HCT116 (cell line): ENCODE measurements around the gene LSM14A. TPM values are rescaled to one million over a fixed set of nuclear protein-coding genes. Genes with fewer than 3 reads are reported as not detected.

Experiments
- ATAC-seq: fragments of 200-7000 bp; cut with Tn5 transposase; 2 replicates; pipeline ENCODE4 v1.9.1; 2020; ENCODE audit warnings: mild to moderate bottlenecking, moderate library complexity
- BruUV-seq: library from RNA; stranded (reverse); fragments of 400-500 nt; replicated peaks from 2 replicates; lab custom pipeline; 2021; lab: Mats Ljungman, UMichigan
- CTCF ChIA-PET: fragments of 300-600 bp; sonication (Branson Sonifier 250); formaldehyde crosslinking; loops from one replicate; lab custom pipeline; 2021; ENCODE audit warnings: antibody characterized with exemption; lab: Charles Lee
- POLR2A ChIA-PET: fragments of 300-600, 350-600 bp; sonication (Branson Sonifier 250); formaldehyde crosslinking; loops from one replicate; lab custom pipeline; 2021; ENCODE audit warnings: antibody characterized with exemption; lab: Charles Lee
- RAD21 ChIA-PET, 2 experiments: fragments of 300-600 bp; sonication (Branson Sonifier 250); formaldehyde crosslinking; loops; one replicate each; lab custom pipeline; 2023; ENCODE audit warnings: low total read pairs in 2 of 2; ENCODE audit not compliant: uncharacterized antibody in 2 of 2, unreplicated experiment in 2 of 2, low non-redundant PET in 1 of 2; lab: Charles Lee
- DNase-seq: peaks from one replicate; pipeline ENCODE4 v3.0.0-alpha.2; 2010; ENCODE audit warnings: low read depth, low spot score
- H2AFZ ChIP-seq: fragments of 200-600 bp; shearing (Covaris generic), sonication (generic); 2 replicates; pipeline ENCODE4 v1.6.1; 2017; ENCODE audit warnings: low read depth, mixed run types, mixed read lengths, antibody characterized with exemption, low read length; ENCODE audit not compliant: poor library complexity, severe bottlenecking
- H3K27ac ChIP-seq: 2 replicates; pipeline ENCODE4 v1.5.1; 2012; ENCODE audit warnings: low read depth, low read length
- H3K27me3 ChIP-seq: fragments of 200-600 bp; sonication (generic); 2 replicates; pipeline ENCODE4 v1.6.1; 2016; ENCODE audit warnings: mixed run types, low read length, mixed read lengths; ENCODE audit not compliant: insufficient read depth
- H3K36me3 ChIP-seq, 2 experiments: fragments of 200-500 bp in 1 of 2; fragments of 200-600 bp in 1 of 2; sonication (Bioruptor generic) in 1 of 2; sonication (generic) in 1 of 2; 2 replicates each; pipeline versions ENCODE4 v1.5.1 to v1.6.1; 2014 to 2016; ENCODE audit warnings: low read length in 2 of 2, inconsistent platforms in 1 of 2, mixed read lengths in 1 of 2, mixed run types in 1 of 2; ENCODE audit not compliant: insufficient read depth in 2 of 2, control insufficient read depth in 1 of 2
- H3K4me1 ChIP-seq, 2 experiments: fragments of 200-600 bp in 1 of 2; sonication (generic) in 1 of 2; 2 replicates each; pipeline versions ENCODE4 v1.5.1 to v1.6.1; 2012 to 2017; ENCODE audit warnings: low read length in 2 of 2, inconsistent platforms in 1 of 2, mild to moderate bottlenecking in 1 of 2, mixed read lengths in 1 of 2, mixed run types in 1 of 2, moderate library complexity in 1 of 2; ENCODE audit not compliant: insufficient read depth in 2 of 2, control insufficient read depth in 1 of 2
- H3K4me2 ChIP-seq: fragments of 200-600 bp; sonication (generic); 2 replicates; pipeline ENCODE4 v1.6.1; 2017; ENCODE audit warnings: mixed run types, low read length, mixed read lengths
- H3K4me3 ChIP-seq, 2 experiments: fragments of 200-600 bp in 1 of 2; sonication (generic) in 1 of 2; replicated peaks in 1 of 2; 2 replicates each; pipeline ENCODE4 v1.5.1; 2011 to 2016; ENCODE audit warnings: low read length in 2 of 2, control low read depth in 1 of 2, low read depth in 1 of 2, mild to moderate bottlenecking in 1 of 2, mixed read lengths in 1 of 2, mixed run types in 1 of 2
- H3K79me2 ChIP-seq: fragments of 200-600 bp; sonication (generic); 2 replicates; pipeline ENCODE4 v1.6.1; 2017; ENCODE audit warnings: mild to moderate bottlenecking, mixed run types, low read length, moderate library complexity, mixed read lengths; ENCODE audit not compliant: insufficient read depth
- H3K9ac ChIP-seq: fragments of 200-600 bp; sonication (generic); 2 replicates; pipeline ENCODE4 v1.6.1; 2016; ENCODE audit warnings: low read length, mixed read lengths
- H3K9me2 ChIP-seq: fragments of 200-600 bp; sonication (generic), shearing (Covaris generic); 2 replicates; pipeline ENCODE4 v1.6.1; 2017; ENCODE audit warnings: mixed run types, mild to moderate bottlenecking, moderate library complexity; ENCODE audit not compliant: insufficient read depth
- H3K9me3 ChIP-seq, 2 experiments: fragments of 200-500 bp in 1 of 2; fragments of 200-600 bp in 1 of 2; sonication (Bioruptor generic) in 1 of 2; sonication (generic) in 1 of 2; 2 replicates each; pipeline ENCODE4 v1.6.1; 2014 to 2017; ENCODE audit warnings: low read length in 2 of 2, mixed read lengths in 2 of 2, inconsistent platforms in 1 of 2, low read depth in 1 of 2, mild to moderate bottlenecking in 1 of 2, mixed run types in 1 of 2, moderate library complexity in 1 of 2; ENCODE audit not compliant: control insufficient read depth in 1 of 2, insufficient read depth in 1 of 2
- H4K20me1 ChIP-seq: fragments of 200-600 bp; sonication (generic), shearing (Covaris generic); 2 replicates; pipeline ENCODE4 v1.6.1; 2017; ENCODE audit warnings: mixed run types, mild to moderate bottlenecking, moderate library complexity; ENCODE audit not compliant: insufficient read depth
- CEBPB ChIP-seq: IDR thresholded peaks from 2 replicates; pipeline ENCODE4 v1.6.1; 2012; ENCODE audit warnings: low read depth
- EGR1 ChIP-seq: IDR thresholded peaks from 2 replicates; pipeline ENCODE4 v1.6.1; 2012; ENCODE audit warnings: low read depth
- ELF1 ChIP-seq: IDR thresholded peaks from 2 replicates; pipeline ENCODE4 v1.6.1; 2012; ENCODE audit warnings: low read depth, borderline replicate concordance
- EZH2 ChIP-seq: fragments of 200-600 bp; sonication (generic); IDR thresholded peaks from 2 replicates; pipeline ENCODE4 v1.6.1; 2017; ENCODE audit warnings: antibody characterized with exemption, mixed run types
- EZH2phosphoT487 ChIP-seq: fragments of 200-600 bp; IDR thresholded peaks from 2 replicates; pipeline ENCODE4 v1.6.1; 2018; ENCODE audit warnings: antibody characterized with exemption, borderline replicate concordance
- FOSL1 ChIP-seq: IDR thresholded peaks from 2 replicates; pipeline ENCODE4 v1.6.1; 2012; ENCODE audit warnings: low read depth
- JUND ChIP-seq: IDR thresholded peaks from 2 replicates; pipeline ENCODE4 v1.6.1; 2012
- POLR2AphosphoS5 ChIP-seq: IDR thresholded peaks from 2 replicates; pipeline ENCODE4 v1.6.1; 2011; ENCODE audit warnings: mild to moderate bottlenecking, low read depth, low read length, moderate library complexity
- REST ChIP-seq: IDR thresholded peaks from 2 replicates; pipeline ENCODE4 v1.6.1; 2012; ENCODE audit warnings: low read depth
- SIN3A ChIP-seq: IDR thresholded peaks from 2 replicates; pipeline ENCODE4 v1.6.1; 2012; ENCODE audit warnings: low read depth
- SP1 ChIP-seq: IDR thresholded peaks from 2 replicates; pipeline ENCODE4 v1.6.1; 2012; ENCODE audit warnings: low read depth
- SRF ChIP-seq: IDR thresholded peaks from 2 replicates; pipeline ENCODE4 v1.6.1; 2012; ENCODE audit warnings: low read depth
- TCF7L2 ChIP-seq: IDR thresholded peaks from 2 replicates; pipeline ENCODE4 v1.7.0; 2011; ENCODE audit warnings: borderline replicate concordance, inconsistent platforms; ENCODE audit not compliant: insufficient read depth, insufficient read length; ENCODE audit errors: extremely low read depth
- ZFX ChIP-seq: fragments of 450-650 bp; IDR thresholded peaks from 2 replicates; pipeline ENCODE4 v1.6.1; 2017
- intact Hi-C: fragments of 100-400 bp; cut with micrococcal nuclease; formaldehyde crosslinking; loops from 2 replicates; pipeline ENCODE4 v1.10.0; 2022
- total RNA-seq: library from RNA; stranded (reverse); gene quantifications from one replicate; pipeline ENCODE4 v1.2.1, GENCODE V29; 2021; ENCODE audit not compliant: unreplicated experiment

Gene LSM14A
- total RNA-seq, 1 experiment from 2014 or later = 120 TPM

DNA sequence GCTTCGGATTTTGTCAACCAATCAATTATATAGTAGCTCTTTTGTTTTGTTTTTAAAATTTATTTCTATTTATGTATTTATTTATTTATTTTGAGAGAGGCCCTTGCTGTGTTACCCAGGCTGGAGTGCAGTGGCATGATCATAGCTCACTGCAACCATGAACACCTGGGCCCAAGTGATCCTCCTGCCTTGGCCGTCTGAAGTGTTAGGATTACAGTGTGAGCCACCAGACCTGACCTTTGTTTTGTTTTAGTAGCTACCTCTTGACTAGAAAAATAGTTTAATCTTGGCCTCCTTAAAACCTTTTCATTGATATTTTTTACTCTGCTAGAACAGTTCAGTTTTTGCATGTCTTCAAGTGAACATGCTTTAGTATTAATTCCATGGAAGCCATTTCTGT, 97.2 kb downstream of the LSM14A start:
- TF ChIP-seq EZH2 = no peak
- TF ChIP-seq ZFX = no peak
- no peak for TF ChIP-seq FOSL1
- no peak for TF ChIP-seq CEBPB
- TF ChIP-seq ELF1 = no peak
- no peak for TF ChIP-seq EZH2phosphoT487
- TF ChIP-seq TCF7L2 = no peak
- no peak for TF ChIP-seq SRF
- TF ChIP-seq JUND = no peak
- no peak for TF ChIP-seq REST
- TF ChIP-seq SIN3A = no peak
- no peak for TF ChIP-seq SP1
- no peak for TF ChIP-seq POLR2AphosphoS5
- TF ChIP-seq EGR1 = no peak
- TF ChIP-seq, all 23 proteins: peak for 0
- 0 out of 4 replicates have a peak overlapping the region, but pooled peaks of 1 of the 2 experiments have one; percentile 3 for H3K4me3 ChIP-seq
- peak overlapping the region; percentile 13; the same call in 1 of the 2 replicates for H3K27ac ChIP-seq
- H3K27me3 ChIP-seq = no peaks in the 10 kb centered on the region
- BruUV-seq = no TSS peak
- peak overlapping the region; percentile 21 for H3K9ac ChIP-seq
- H3K9me3 ChIP-seq = no peaks in the 10 kb centered on the region
- peak overlapping the region; percentile 42 for H3K4me2 ChIP-seq
- RAD21 ChIA-PET = no interaction called here
- peaks cover 26% of the 10 kb centered on the region for H3K79me2 ChIP-seq
- H3K36me3 ChIP-seq = no peaks in the 10 kb centered on the region
- intact Hi-C loops = no loop called here
- CTCF ChIA-PET = no interaction called here
- H3K9me2 ChIP-seq = no peaks in the 10 kb centered on the region
- DNase-seq = no peak
- ATAC-seq = no peak
- POLR2A ChIA-PET = interaction anchor here (0.6 to 0.9 kb wide), 2 partner anchors 9 to 43 kb away, joined by 3 to 5 read pairs; no protein-coding TSS in a partner anchor
- no peak overlapping the region for H2AFZ ChIP-seq
- no peaks in the 10 kb centered on the region for H4K20me1 ChIP-seq
- peaks cover 14 to 25% of the 10 kb centered on the region in 2 experiments for H3K4me1 ChIP-seq
